Measurements from ENCODE around the gene HUNK. TPM values are rescaled to one million over a fixed set of nuclear protein-coding genes. Genes with fewer than 3 reads are reported as not detected.

HUNK gene
- total RNA-seq, 2 experiments from 2014 or later, result not detected

DNA sequence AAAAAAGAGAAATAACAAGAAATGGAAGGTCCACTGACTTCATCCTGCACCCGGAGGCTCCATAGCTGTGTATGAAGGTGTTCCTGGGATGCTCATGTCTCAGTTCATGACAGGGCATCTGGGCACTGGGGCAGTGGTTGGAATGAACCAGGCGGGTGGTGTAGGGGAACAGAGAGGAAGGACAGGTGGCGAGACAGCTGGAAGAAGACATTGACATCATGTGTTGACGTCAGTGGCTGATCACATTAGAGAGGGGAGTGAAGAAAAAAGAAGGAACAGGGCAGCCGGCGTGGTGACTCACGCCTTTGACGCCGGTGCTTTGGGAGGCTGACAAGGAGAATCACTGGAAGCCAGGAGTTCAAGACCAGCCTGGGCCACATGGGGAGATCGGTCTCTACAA is 50.1 kb downstream of the HUNK start:
- no peak overlapping the region for H3K4me3 ChIP-seq (ENCODE audit: low read length)
- no peak overlapping the region for H3K27ac Mint-ChIP-seq
- peaks cover 0 to 13% of the 10 kb centered on the region in 2 experiments for H3K9me3 ChIP-seq (ENCODE audit: control insufficient read depth in 1 of 2, insufficient read depth in 1 of 2, low read length in 2 of 2)
- ChIA-PET CTCF (no interaction called here), POLR2A (no interaction called here)
- H3K27me3 Mint-ChIP-seq, result peaks cover 10% of the 10 kb centered on the region
- H3K9me3 Mint-ChIP-seq, result no peaks in the 10 kb centered on the region
- TF ChIP-seq, protein P1, sequence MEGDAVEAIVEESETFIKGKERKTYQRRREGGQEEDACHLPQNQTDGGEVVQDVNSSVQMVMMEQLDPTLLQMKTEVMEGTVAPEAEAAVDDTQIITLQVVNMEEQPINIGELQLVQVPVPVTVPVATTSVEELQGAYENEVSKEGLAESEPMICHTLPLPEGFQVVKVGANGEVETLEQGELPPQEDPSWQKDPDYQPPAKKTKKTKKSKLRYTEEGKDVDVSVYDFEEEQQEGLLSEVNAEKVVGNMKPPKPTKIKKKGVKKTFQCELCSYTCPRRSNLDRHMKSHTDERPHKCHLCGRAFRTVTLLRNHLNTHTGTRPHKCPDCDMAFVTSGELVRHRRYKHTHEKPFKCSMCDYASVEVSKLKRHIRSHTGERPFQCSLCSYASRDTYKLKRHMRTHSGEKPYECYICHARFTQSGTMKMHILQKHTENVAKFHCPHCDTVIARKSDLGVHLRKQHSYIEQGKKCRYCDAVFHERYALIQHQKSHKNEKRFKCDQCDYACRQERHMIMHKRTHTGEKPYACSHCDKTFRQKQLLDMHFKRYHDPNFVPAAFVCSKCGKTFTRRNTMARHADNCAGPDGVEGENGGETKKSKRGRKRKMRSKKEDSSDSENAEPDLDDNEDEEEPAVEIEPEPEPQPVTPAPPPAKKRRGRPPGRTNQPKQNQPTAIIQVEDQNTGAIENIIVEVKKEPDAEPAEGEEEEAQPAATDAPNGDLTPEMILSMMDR (IDR thresholded peaks at IDR 0.05), result no peak
- no peaks in the 10 kb centered on the region for H3K4me1 Mint-ChIP-seq (ENCODE audit: low read depth)
- H3K36me3 Mint-ChIP-seq (ENCODE audit: low read depth), result no peaks in the 10 kb centered on the region
- no peaks in the 10 kb centered on the region for H3K36me3 ChIP-seq (ENCODE audit: insufficient read depth, low read length)
- no peak for DNase-seq
- intact Hi-C loops (cut with DNase I, micrococcal nuclease), result no loop called here
- ATAC-seq (ENCODE audit: poor library complexity), result no peak
- H3K27me3 ChIP-seq (ENCODE audit: control insufficient read depth in 1 of 2, insufficient read depth in 2 of 2, low read length in 2 of 2), result no peaks in the 10 kb centered on the region
- H3K4me3 Mint-ChIP-seq, result no peak overlapping the region
- no peak overlapping the region for H3K27ac ChIP-seq (ENCODE audit: low read depth in 1 of 2, low read length in 2 of 2)
- H3K4me1 ChIP-seq (ENCODE audit: insufficient read depth, low read length), result no peaks in the 10 kb centered on the region

DNA sequence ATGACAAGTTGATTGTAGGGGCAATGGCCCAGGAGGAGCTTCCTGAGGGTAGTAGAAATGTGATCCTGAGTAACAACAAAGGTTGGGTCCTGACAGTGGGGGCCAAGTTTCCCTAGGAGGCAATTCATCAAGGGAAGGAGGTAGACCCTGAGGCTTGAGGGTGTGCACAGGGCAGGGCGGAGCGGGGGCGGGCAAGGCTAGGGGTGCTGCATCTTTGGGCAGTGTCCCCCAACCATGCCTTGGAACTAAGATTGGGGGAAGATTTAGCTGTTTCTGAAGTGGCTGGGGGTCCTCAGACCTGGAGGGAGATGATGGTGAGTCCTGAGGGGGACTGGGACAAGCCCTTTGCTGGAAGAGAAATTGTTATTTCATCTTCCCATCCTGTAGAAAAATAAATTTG is 50.9 kb downstream of the HUNK start:
- POLR2A ChIA-PET, result no interaction called here
- H3K4me3 ChIP-seq (ENCODE audit: low read length), result no peak overlapping the region

DNA sequence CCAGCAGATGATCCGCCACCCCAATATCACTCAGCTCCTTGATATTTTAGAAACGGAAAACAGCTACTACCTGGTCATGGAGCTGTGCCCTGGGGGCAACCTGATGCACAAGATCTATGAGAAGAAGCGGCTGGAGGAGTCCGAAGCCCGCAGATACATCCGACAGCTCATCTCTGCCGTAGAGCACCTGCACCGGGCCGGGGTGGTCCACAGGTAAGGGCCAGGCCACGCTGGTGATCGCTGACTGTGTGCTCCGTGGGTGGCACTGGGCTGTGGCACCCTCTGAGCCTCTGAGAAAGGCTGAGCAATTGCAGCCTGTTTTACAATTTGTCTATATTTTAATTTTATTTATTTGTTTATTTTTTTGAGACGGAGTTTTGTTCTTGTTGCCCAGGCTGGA is 51.7 kb downstream of the HUNK start:
- no peak for DNase-seq
- Histone ChIP-seq H3K27me3 (ENCODE audit: control insufficient read depth in 1 of 2, insufficient read depth in 2 of 2, low read length in 2 of 2) (no peaks in the 10 kb centered on the region), H3K9me3 (ENCODE audit: control insufficient read depth in 1 of 2, insufficient read depth in 1 of 2, low read length in 2 of 2) (peaks cover 0 to 13% of the 10 kb centered on the region in 2 experiments), H3K27ac (ENCODE audit: low read depth in 1 of 2, low read length in 2 of 2) (no peak overlapping the region), H3K4me3 (ENCODE audit: low read length) (no peak overlapping the region), H3K4me1 (ENCODE audit: insufficient read depth, low read length) (no peaks in the 10 kb centered on the region), H3K36me3 (ENCODE audit: insufficient read depth, low read length) (no peaks in the 10 kb centered on the region)
- POLR2A ChIA-PET, result no interaction called here
- ATAC-seq (ENCODE audit: poor library complexity), result no peak
- intact Hi-C loops (cut with DNase I, micrococcal nuclease), result no loop called here
- Mint-ChIP-seq H3K4me3 (no peak overlapping the region), H3K36me3 (ENCODE audit: low read depth) (no peaks in the 10 kb centered on the region), H3K27ac (no peak overlapping the region), H3K4me1 (ENCODE audit: low read depth) (no peaks in the 10 kb centered on the region), H3K9me3 (no peaks in the 10 kb centered on the region), H3K27me3 (peaks cover 10% of the 10 kb centered on the region)
- TF ChIP-seq, protein P1 (IDR thresholded peaks at IDR 0.05), result no peak
- CTCF ChIA-PET, result no interaction called here

More for the DNA sequence above, 50.9 kb downstream of the HUNK start:
- DNase-seq (no peak), ATAC-seq (ENCODE audit: poor library complexity) (no peak)
- Histone ChIP-seq H3K4me1 (ENCODE audit: insufficient read depth, low read length) (no peaks in the 10 kb centered on the region), H3K36me3 (ENCODE audit: insufficient read depth, low read length) (no peaks in the 10 kb centered on the region), H3K27me3 (ENCODE audit: control insufficient read depth in 1 of 2, insufficient read depth in 2 of 2, low read length in 2 of 2) (no peaks in the 10 kb centered on the region), H3K9me3 (ENCODE audit: control insufficient read depth in 1 of 2, insufficient read depth in 1 of 2, low read length in 2 of 2) (peaks cover 0 to 13% of the 10 kb centered on the region in 2 experiments), H3K27ac (ENCODE audit: low read depth in 1 of 2, low read length in 2 of 2) (no peak overlapping the region)
- Mint-ChIP-seq H3K27ac (no peak overlapping the region), H3K27me3 (peaks cover 10% of the 10 kb centered on the region), H3K4me1 (ENCODE audit: low read depth) (no peaks in the 10 kb centered on the region), H3K9me3 (no peaks in the 10 kb centered on the region), H3K36me3 (ENCODE audit: low read depth) (no peaks in the 10 kb centered on the region), H3K4me3 (no peak overlapping the region)
- intact Hi-C loops (cut with DNase I, micrococcal nuclease), result no loop called here
- CTCF ChIA-PET, result no interaction called here
- TF ChIP-seq, protein P1 (IDR thresholded peaks at IDR 0.05), result no peak

Measured in CD4-positive, alpha-beta T cell (primary cell).